Endothelial cell of umbilical vein (primary cell): ENCODE data around the gene HASPIN. TPM values are rescaled to one million over a fixed set of nuclear protein-coding genes. Genes with fewer than 3 reads are reported as not detected.

Experiments used
- BruUV-seq: library from RNA; stranded (reverse); fragments of 400-500 nt; replicated peaks from 2 replicates; lab custom pipeline; 2021; lab: Mats Ljungman, UMichigan
- CTCF ChIA-PET: fragments of 300-600, 350-600 bp; sonication (Branson Sonifier 250); formaldehyde crosslinking; loops from one replicate; lab custom pipeline; 2021; ENCODE audit warnings: antibody characterized with exemption, inconsistent platforms; lab: Charles Lee
- POLR2A ChIA-PET: fragments of 300-600, 350-600 bp; sonication (Branson Sonifier 250); formaldehyde crosslinking; loops from one replicate; lab custom pipeline; 2021; ENCODE audit warnings: antibody characterized with exemption, inconsistent platforms; lab: Charles Lee
- DNase-seq: peaks from one replicate; pipeline ENCODE4 v3.0.0-alpha.2; 2011; ENCODE audit warnings: low read depth, low spot score
- FAIRE-seq: peaks from 2 replicates; lab custom pipeline; 2011; peaks lifted over from hg19 to GRCh38; lab: Jason Lieb, UNC
- H2AFZ ChIP-seq: 2 replicates; pipeline ENCODE4 v1.6.0; 2012; ENCODE audit warnings: low read depth, low read length, control low read depth, inconsistent platforms
- H3K27ac ChIP-seq: 2 replicates; pipeline ENCODE4 v1.5.1; 2011; ENCODE audit warnings: low read depth, mild to moderate bottlenecking, control low read depth, low read length, moderate library complexity; ENCODE audit not compliant: insufficient read depth
- H3K27me3 ChIP-seq, 2 experiments: 2 replicates each; pipeline versions ENCODE4 v1.6.0 to v1.6.1; 2011; ENCODE audit warnings: low read length in 2 of 2, mixed read lengths in 1 of 2; ENCODE audit not compliant: control insufficient read depth in 2 of 2, insufficient read depth in 2 of 2
- H3K36me3 ChIP-seq, 2 experiments: 2 replicates in 1 of 2; 3 replicates in 1 of 2; pipeline ENCODE4 v1.5.1; 2011; ENCODE audit warnings: low read length in 2 of 2, mild to moderate bottlenecking in 1 of 2, moderate library complexity in 1 of 2; ENCODE audit not compliant: control insufficient read depth in 2 of 2, insufficient read depth in 2 of 2; ENCODE audit errors: extremely low read depth in 1 of 2
- H3K4me1 ChIP-seq: 3 replicates; pipeline ENCODE4 v1.5.1; 2011; ENCODE audit warnings: mild to moderate bottlenecking, low read length; ENCODE audit not compliant: control insufficient read depth, insufficient read depth; ENCODE audit errors: extremely low read depth
- H3K4me2 ChIP-seq: 2 replicates; pipeline ENCODE4 v1.6.1; 2011; ENCODE audit warnings: low read length, control low read depth, mixed read lengths; ENCODE audit not compliant: insufficient read depth
- H3K4me3 ChIP-seq, 3 experiments: fragments of 200-600 bp in 1 of 3; sonication (generic), shearing (Covaris generic) in 1 of 3; replicated peaks in 1 of 3; 2 replicates each; pipeline ENCODE4 v1.5.1; 2011 to 2016; ENCODE audit warnings: control low read depth in 3 of 3, low read length in 3 of 3, mild to moderate bottlenecking in 2 of 3, inconsistent platforms in 1 of 3, low read depth in 1 of 3, moderate library complexity in 1 of 3; ENCODE audit not compliant: insufficient read depth in 1 of 3
- H3K79me2 ChIP-seq: 2 replicates; pipeline ENCODE4 v1.6.0; 2012; ENCODE audit warnings: low read length, inconsistent platforms; ENCODE audit not compliant: control insufficient read depth, insufficient read depth
- H3K9ac ChIP-seq: replicated peaks from 2 replicates; pipeline ENCODE3; 2011; ENCODE audit warnings: low read length, control low read depth; ENCODE audit not compliant: insufficient read depth; ENCODE audit errors: extremely low read depth
- H3K9me1 ChIP-seq: replicated peaks from 3 replicates; pipeline ENCODE4 v1.6.0; 2011; ENCODE audit warnings: mild to moderate bottlenecking, low read length; ENCODE audit not compliant: control insufficient read depth, insufficient read depth; ENCODE audit errors: extremely low read depth
- H3K9me3 ChIP-seq: replicated peaks from 2 replicates; pipeline ENCODE4 v1.5.1; 2012; ENCODE audit warnings: low read length, inconsistent platforms; ENCODE audit not compliant: control insufficient read depth, insufficient read depth
- H4K20me1 ChIP-seq: replicated peaks from 2 replicates; pipeline ENCODE3; 2011; ENCODE audit warnings: mild to moderate bottlenecking, low read length; ENCODE audit not compliant: control insufficient read depth, insufficient read depth; ENCODE audit errors: extremely low read depth
- FOS ChIP-seq: IDR thresholded peaks from 2 replicates; pipeline ENCODE4 v1.6.1; 2011; ENCODE audit warnings: mild to moderate bottlenecking, low read length, moderate library complexity, borderline replicate concordance; ENCODE audit not compliant: insufficient read depth
- JUN ChIP-seq: IDR thresholded peaks from 2 replicates; pipeline ENCODE4 v1.6.1; 2011; ENCODE audit warnings: borderline replicate concordance, low read depth; ENCODE audit not compliant: insufficient read length, insufficient read depth
- MYC ChIP-seq: IDR thresholded peaks from one replicate; pipeline ENCODE4 v1.6.1; 2011; ENCODE audit warnings: mild to moderate bottlenecking, low read depth, low read length
- POLR2A ChIP-seq: IDR thresholded peaks from 2 replicates; pipeline ENCODE4 v1.6.1; 2012; ENCODE audit warnings: low read depth, mild to moderate bottlenecking, control low read depth, low read length
- dilution Hi-C: fragments of 300-500 bp; cut with MboI; formaldehyde crosslinking; loops from one replicate; pipeline ENCODE4 v1.15.0; 2019; ENCODE audit warnings: low sequenced_read_pairs; ENCODE audit not compliant: extremely low pct_ligation_motif_present
- intact Hi-C: fragments of 100-400 bp; cut with micrococcal nuclease; formaldehyde crosslinking; loops from one replicate; pipeline ENCODE4 v1.10.0; 2022
- polyA plus RNA-seq, 4 experiments: library from polyadenylated mRNA; depleted of rRNA in 3 of 4; stranded (reverse) in 3 of 4; unstranded in 1 of 4; fragments of >200 nt; gene quantifications; 2 replicates each; pipeline versions ENCODE4 v1.2.1 to v1.2.3, GENCODE V29; 2011 to 2012; ENCODE audit warnings: missing spikeins in 1 of 4
- total RNA-seq: library from RNA; stranded (reverse); gene quantifications from 2 replicates; pipeline ENCODE4 v1.2.3, GENCODE V29; 2021
- TF ChIP-seq, protein P1 (sequence below): IDR thresholded peaks from 2 replicates; pipeline ENCODE4 v1.6.1; 2011; ENCODE audit not compliant: insufficient read depth, insufficient read length

HASPIN gene
- total and polyA plus RNA-seq, 2 donors (not counting 3 experiments of a cell fraction or from before 2014, with no cell fraction given): 2.7 to 13.2 TPM

DNA sequence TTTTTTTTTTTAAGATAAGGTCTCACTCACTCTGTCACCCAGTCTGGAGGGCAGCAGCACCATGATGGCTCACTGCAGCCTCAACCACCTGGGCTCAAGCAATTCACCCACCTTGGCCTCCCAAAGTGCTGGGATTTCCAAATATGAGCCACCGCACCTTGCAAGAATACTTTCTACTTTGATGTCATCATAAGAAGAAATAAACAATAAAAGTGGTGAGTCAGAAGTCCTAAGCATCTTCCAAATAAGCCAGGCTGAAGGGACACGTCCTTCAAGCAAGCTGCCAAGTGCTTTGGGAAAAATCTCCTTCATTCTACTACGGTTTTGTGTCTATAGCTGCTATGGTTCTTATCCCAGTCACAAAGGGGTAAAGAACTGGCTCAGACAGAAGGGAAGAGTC, 20.3 kb downstream of the HASPIN start:
- H3K79me2 ChIP-seq: no peaks in the 10 kb centered on the region
- no peak overlapping the region for H3K27ac ChIP-seq
- no peaks in the 10 kb centered on the region for H3K36me3 ChIP-seq
- no peaks in the 10 kb centered on the region for H3K9me1 ChIP-seq
- POLR2A ChIA-PET: no interaction called here
- TF ChIP-seq MYC (no peak), JUN (no peak)
- TF ChIP-seq, protein P1, sequence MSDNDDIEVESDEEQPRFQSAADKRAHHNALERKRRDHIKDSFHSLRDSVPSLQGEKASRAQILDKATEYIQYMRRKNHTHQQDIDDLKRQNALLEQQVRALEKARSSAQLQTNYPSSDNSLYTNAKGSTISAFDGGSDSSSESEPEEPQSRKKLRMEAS: no peak
- no peak overlapping the region for H3K4me3 ChIP-seq
- no peak overlapping the region for H3K9ac ChIP-seq
- H3K9me3 ChIP-seq: no peaks in the 10 kb centered on the region
- H2AFZ ChIP-seq: no peak overlapping the region
- no peaks in the 10 kb centered on the region for H3K4me1 ChIP-seq
- dilution Hi-C loops (no loop called here), intact Hi-C loops (no loop called here)
- DNase-seq (no peak), FAIRE-seq (no peak)
- H4K20me1 ChIP-seq: no peaks in the 10 kb centered on the region
- H3K4me2 ChIP-seq: no peak overlapping the region
- CTCF ChIA-PET: no interaction called here
- BruUV-seq: no TSS peak
- H3K27me3 ChIP-seq: peaks cover 0 to 2% of the 10 kb centered on the region in 2 experiments

DNA sequence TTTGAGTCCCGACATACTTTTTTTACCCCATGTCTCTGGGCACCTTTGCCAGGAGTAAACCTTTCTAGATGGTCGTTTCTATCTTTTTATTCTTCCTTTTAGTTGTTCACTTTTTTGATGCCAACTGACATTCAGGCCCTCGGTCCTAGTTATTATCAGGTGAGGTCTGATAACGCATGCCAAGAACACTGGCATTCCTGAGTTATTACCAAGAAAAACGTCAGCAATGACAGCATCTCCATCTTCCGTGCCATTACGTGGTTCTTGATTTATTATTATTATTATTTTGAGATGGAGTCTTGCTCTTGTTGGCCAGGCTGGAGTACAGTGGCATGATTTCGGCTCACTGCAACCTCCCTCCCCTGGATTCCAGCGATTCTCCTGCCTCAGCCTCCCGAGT, 21.4 kb downstream of the HASPIN start:
- H3K36me3 ChIP-seq: no peaks in the 10 kb centered on the region

More for the DNA sequence above, 21.4 kb downstream of the HASPIN start:
- no peak for FAIRE-seq
- dilution Hi-C loops (no loop called here), intact Hi-C loops (no loop called here)
- H3K27ac ChIP-seq: no peak overlapping the region
- no peak for DNase-seq
- no peaks in the 10 kb centered on the region for H3K4me1 ChIP-seq
- no peaks in the 10 kb centered on the region for H3K27me3 ChIP-seq
- TF ChIP-seq FOS (no peak), POLR2A (no peak), JUN (no peak)
- ChIA-PET CTCF (no interaction called here), POLR2A (no interaction called here)
- no peak overlapping the region for H3K9ac ChIP-seq
- H2AFZ ChIP-seq: no peak overlapping the region
- no peaks in the 10 kb centered on the region for H3K9me1 ChIP-seq
- H3K4me2 ChIP-seq: no peak overlapping the region
- no peaks in the 10 kb centered on the region for H3K9me3 ChIP-seq
- H3K79me2 ChIP-seq: no peaks in the 10 kb centered on the region
- no TSS peak for BruUV-seq
- H3K4me3 ChIP-seq: no peak overlapping the region
- no peaks in the 10 kb centered on the region for H4K20me1 ChIP-seq
